GM19397 (cell line): Measurements from ENCODE around the gene TMX2.

Experiments used
- ATAC-seq: cut with Tn5 transposase; IDR thresholded peaks from one replicate; pipeline ENCODE4 v1.9.1; 2021; ENCODE audit warnings: mild to moderate bottlenecking, moderate library complexity; ENCODE audit not compliant: unreplicated experiment

The TMX2 gene

GRCh38 chr11:57763568-57763967, 51.2 kb downstream of the TMX2 start:
- no peak for ATAC-seq

DNA sequence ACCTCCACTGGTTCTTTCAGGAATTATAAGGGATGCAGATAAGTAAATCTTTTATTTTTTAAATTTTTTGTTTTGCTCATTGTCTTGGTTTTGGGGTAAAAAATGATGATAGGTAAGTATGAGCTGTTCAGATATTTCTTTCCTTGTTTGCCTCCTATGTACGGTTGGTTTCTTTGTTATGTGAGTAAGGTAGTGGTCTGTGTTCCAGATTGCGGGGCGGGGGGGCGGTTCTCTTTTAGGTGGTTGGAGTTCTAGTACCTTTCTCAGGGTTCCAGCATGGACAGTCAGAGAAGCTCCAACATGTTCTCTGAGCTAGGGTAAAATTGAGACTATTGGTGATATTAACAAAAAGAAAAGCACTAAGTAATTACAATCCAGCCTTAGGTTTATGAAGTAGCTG, 51.6 kb downstream of the TMX2 start:
- no peak for ATAC-seq

DNA sequence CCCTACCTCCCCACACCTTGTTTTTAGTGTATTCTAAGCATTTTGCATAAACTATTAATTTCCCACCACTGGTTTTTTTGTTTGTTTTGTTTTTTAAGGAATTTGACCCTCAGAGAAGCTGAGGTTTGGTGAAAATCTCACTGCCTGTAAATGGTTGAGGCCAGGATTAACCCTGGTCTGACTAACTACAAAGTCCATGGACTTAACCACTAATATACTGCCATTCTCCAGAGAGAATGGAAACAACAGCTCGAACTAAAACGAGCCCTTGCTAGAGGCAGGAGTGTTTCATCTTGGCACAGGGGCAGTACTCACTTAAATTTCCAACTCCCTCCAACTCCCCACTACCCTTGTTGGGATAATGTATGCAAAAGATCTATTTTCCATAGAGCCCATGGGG, 52.2 kb downstream of the TMX2 start:
- ATAC-seq: no peak

- ATAC-seq: no peak
These were observed 52.6 kb downstream of the TMX2 start for GRCh38 chr11:57764972-57765371.

DNA sequence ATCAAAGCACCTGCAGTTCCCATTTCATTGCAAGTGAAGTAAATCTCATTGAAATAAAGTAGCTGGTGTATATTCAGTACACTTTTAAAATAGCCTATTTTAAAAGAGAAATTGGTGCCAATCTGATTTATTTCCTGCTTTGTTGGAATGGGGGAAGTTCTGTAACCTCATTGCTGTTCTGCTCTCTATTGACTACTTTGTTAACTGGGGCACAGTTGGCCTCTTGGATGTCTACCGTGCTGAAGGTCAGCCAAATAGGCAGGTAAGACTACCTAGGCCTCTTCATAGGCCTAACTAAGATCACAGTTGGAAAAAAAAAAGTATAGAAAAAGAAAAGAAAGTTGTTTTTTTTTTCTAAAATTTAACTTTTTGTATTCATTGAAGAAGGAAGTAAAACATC, 58.4 kb downstream of the TMX2 start:
- ATAC-seq: no peak

DNA sequence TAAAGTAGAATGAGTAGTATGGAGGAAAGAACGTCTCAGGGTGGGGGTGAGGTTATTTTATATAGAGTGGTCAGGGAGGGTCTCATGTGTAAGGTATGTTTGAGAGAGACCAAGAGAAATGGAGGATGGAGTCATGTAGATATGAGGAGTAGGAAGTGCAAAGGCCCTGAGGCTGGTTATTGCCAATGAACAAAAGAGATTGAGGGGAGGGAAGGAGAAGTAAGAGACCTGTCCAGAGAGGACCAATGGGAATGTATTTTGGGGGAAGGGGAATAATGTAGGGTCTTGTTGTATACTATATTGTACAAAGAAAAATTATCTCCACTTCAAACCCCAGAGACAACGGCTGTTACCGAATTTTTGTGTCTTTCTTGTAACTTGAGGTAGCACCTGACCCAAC, 59.0 kb downstream of the TMX2 start:
- no peak for ATAC-seq

GRCh38 chr11:57772562-57772961, 60.2 kb downstream of the TMX2 start:
- no peak for ATAC-seq

- no peak for ATAC-seq
These were observed 60.7 kb downstream of the TMX2 start for GRCh38 chr11:57773026-57773598.

- no peak for ATAC-seq
These were observed 63.1 kb downstream of the TMX2 start for GRCh38 chr11:57775491-57775890.

- ATAC-seq: no peak
These were observed 63.7 kb downstream of the TMX2 start for GRCh38 chr11:57776031-57776521.

- ATAC-seq: no peak
These were observed 64.3 kb downstream of the TMX2 start for GRCh38 chr11:57776577-57777210.

DNA sequence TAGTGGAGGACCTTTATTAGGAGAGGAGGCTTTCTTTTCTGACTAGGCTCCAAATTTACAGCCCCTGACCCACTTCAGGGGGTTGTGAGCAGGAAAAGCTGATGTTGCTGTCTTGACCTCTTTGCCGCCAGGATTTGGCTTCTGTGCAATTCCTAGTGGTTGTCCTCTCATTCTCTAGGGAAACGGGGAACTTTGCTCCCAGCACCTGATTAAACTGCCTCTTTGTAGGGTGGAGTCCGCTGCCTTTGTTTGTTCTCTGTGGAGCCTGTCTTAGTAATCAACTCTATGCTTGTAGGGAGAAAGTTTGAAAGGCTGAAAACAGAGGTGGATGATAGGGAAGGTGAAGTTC, 65.5 kb downstream of the TMX2 start:
- no peak for ATAC-seq

DNA sequence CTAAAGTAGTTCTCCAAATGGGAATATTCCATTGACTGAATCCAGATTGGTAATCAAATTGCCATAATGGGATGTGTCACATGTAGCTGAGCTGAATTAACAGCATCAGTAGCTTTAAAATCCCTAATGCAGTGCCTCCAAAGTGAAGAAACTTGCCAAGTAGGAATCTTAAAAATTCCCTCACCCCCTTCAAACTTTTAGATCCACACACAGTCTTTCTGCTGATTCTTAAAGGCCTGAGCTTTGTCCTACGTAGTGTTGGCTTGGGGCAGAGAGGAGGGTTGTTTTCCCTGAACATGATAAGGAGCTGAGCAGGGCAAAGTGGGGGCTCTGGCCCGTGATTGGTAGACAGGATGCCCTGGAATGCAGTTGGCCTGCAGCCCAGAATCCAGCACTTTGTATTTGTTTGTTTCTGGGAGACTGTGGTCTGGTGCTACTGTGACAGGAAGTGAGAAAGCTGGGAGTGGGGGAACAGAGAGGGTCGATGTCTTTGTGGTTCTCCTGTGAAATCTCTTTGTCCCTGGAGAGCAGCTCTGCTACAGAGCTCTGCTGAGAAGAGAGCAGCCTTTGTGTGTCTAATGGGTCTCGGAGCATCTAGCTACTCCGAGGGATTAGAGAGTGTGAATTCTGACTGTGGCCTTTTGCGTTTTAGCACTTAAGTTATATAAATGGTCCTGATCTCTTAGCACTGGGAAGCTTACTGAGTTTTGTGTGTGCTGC, 66.1 kb downstream of the TMX2 start:
- ATAC-seq: no peak

DNA sequence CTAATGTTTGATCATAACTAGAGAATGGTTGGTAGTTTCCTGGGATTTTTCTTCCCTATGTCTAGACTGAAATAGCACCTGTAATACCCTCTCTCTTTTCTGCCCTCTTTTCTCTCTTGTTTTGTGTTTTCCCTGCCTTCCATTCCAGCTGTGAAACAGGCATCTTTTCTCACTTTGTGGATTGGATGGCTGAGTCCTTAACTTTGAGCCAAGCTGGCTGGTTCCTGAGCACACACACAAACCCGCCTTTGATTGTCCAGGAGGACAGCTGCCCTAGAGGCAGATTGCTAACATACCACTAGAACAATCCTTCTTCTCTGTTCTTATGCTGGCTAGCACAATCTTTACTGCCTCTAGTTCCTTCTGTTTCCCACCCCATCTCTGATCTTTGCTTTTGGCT, 66.9 kb downstream of the TMX2 start:
- no peak for ATAC-seq

GRCh38 chr11:57781529-57781943, 69.1 kb downstream of the TMX2 start:
- ATAC-seq: no peak

GRCh38 chr11:57785072-57785471, 72.7 kb downstream of the TMX2 start:
- no peak for ATAC-seq

DNA sequence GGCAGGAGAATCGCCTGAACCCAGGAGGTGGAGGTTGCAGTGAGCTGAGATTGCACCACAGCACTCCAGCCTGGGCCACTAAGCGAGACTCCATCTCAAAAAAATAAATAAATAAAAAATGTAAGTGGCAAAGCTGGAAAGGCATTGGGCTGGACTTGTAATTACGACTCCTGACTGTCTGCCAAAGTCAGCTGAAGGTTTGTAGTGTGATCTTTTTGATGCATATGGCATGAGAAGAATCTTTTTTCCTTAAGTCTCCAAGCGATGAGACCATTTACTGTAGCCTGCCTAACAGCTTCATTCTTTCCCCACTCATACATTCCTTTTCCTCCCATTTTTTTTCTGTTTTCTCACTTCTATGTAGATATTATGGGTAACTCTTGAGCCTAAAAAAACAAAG, 74.0 kb downstream of the TMX2 start:
- ATAC-seq: no peak

DNA sequence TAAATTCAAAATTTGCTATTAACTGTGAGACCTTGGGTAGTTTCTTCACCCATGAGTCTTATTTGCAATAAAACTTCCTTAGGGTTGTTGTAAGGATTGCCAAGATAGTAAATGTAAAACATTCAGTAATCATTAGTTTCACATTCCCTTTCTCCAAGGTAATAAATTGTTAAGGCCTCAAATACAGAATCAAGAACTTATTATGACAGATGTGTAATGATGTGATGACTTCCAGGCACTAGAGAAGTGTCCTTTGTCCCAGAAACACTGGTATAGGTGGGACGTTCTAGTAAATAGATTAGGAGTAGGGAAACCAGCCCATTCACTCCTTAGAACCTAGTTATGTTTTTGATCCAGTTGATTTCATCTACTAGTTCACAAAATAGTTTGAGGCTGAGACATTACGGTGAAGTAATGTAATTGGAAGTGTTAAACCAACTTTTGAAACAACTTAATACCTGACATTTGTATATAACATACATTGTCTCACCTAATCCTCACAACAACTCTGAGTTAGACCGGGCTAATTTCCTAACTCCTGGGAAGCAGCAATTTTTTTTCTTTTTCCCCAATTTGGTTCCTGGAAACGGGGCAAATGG, 74.7 kb downstream of the TMX2 start:
- no peak for ATAC-seq

- no peak for ATAC-seq
These were observed 75.7 kb downstream of the TMX2 start for GRCh38 chr11:57787920-57788702.

- no peak for ATAC-seq
These were observed 76.3 kb downstream of the TMX2 start for GRCh38 chr11:57788703-57789088.
